Measurements from ENCODE around the gene C22orf15.

GRCh38 chr22:23790819-23791737 is 28.3 kb downstream of the C22orf15 start:
- TF ChIP-seq POLR2A (IDR thresholded peaks at IDR 0.05) (no peak), CTCF (IDR thresholded peaks at IDR 0.05) (no peak), EP300 (IDR thresholded peaks at IDR 0.05) (no peak)

Measured in sigmoid colon (tissue), 4 donors.